Thymus (tissue), 11 donors: Measurements from ENCODE around the gene ZBP1. TPM values are rescaled to one million over a fixed set of nuclear protein-coding genes. Genes with fewer than 3 reads are reported as not detected.

Experiments used
- DNase-seq, 9 donors: peaks; one replicate each; pipeline ENCODE4 v3.0.0-alpha.2; 2013; ENCODE audit warnings: low spot score in 9 of 9, low read depth in 6 of 9, missing footprints in 1 of 9
- H3K27ac ChIP-seq, 2 donors: one replicate each; pipeline ENCODE4 v1.5.1; 2013; ENCODE audit warnings: control low read depth in 1 of 2, low read depth in 1 of 2, low read length in 1 of 2, mild to moderate bottlenecking in 1 of 2, moderate library complexity in 1 of 2
- H3K27me3 ChIP-seq, 2 donors: one replicate each; pipeline ENCODE4 v1.5.1; 2013; ENCODE audit warnings: low read length in 1 of 2; ENCODE audit not compliant: control insufficient read depth in 2 of 2, insufficient read depth in 1 of 2
- H3K36me3 ChIP-seq, 2 donors: one replicate each; pipeline ENCODE4 v1.5.1; 2013; ENCODE audit warnings: low read length in 1 of 2, mild to moderate bottlenecking in 1 of 2, moderate library complexity in 1 of 2; ENCODE audit not compliant: control insufficient read depth in 2 of 2, insufficient read depth in 2 of 2
- H3K4me1 ChIP-seq, 2 donors: one replicate each; pipeline ENCODE4 v1.5.1; 2013; ENCODE audit warnings: low read length in 2 of 2; ENCODE audit not compliant: control insufficient read depth in 2 of 2, insufficient read depth in 2 of 2
- H3K4me3 ChIP-seq, 2 donors: one replicate each; pipeline ENCODE4 v1.5.1; 2013; ENCODE audit warnings: low read length in 2 of 2, control low read depth in 1 of 2, mild to moderate bottlenecking in 1 of 2
- H3K9me3 ChIP-seq, 2 donors: one replicate each; pipeline ENCODE4 v1.5.1; 2013; ENCODE audit warnings: low read length in 1 of 2, mild to moderate bottlenecking in 1 of 2; ENCODE audit not compliant: control insufficient read depth in 2 of 2, insufficient read depth in 1 of 2
- WGBS: extraction: QIAGEN DNeasy Blood & Tissue Kit; methylation state at CpG from one replicate; pipeline ENCODE4 v1.1.7; 2013; 5-methylcytosine and 5-hydroxymethylcytosine counted together
- polyA plus RNA-seq: library from polyadenylated mRNA; stranded (reverse); fragments of 200-250 nt; gene quantifications from one replicate; pipeline ENCODE4 v1.2.3, GENCODE V29; 2013
- total RNA-seq: library from RNA; stranded (reverse); fragments of 120-200 nt; gene quantifications from one replicate; pipeline ENCODE4 v1.2.4, GENCODE V29; 2013
- donor health status: healthy.

Gene ZBP1
- total and polyA plus RNA-seq, 2 donors: 2.0 to 3.4 TPM

- Histone ChIP-seq H3K36me3 (no peaks in the 10 kb centered on the region), H3K27ac (no peak overlapping the region), H3K4me1 (no peaks in the 10 kb centered on the region), H3K4me3 (no peak overlapping the region), H3K27me3 (peaks cover 0 to 15% of the 10 kb centered on the region in 2 donors), H3K9me3 (peaks cover 0 to 5% of the 10 kb centered on the region in 2 donors)
- 92% methylated on average over 18 of the region's 18 CpGs for WGBS
- DNase-seq: no peak
Observed at GRCh38 chr20:57590485-57591288, 29.5 kb downstream of the ZBP1 start.

DNA sequence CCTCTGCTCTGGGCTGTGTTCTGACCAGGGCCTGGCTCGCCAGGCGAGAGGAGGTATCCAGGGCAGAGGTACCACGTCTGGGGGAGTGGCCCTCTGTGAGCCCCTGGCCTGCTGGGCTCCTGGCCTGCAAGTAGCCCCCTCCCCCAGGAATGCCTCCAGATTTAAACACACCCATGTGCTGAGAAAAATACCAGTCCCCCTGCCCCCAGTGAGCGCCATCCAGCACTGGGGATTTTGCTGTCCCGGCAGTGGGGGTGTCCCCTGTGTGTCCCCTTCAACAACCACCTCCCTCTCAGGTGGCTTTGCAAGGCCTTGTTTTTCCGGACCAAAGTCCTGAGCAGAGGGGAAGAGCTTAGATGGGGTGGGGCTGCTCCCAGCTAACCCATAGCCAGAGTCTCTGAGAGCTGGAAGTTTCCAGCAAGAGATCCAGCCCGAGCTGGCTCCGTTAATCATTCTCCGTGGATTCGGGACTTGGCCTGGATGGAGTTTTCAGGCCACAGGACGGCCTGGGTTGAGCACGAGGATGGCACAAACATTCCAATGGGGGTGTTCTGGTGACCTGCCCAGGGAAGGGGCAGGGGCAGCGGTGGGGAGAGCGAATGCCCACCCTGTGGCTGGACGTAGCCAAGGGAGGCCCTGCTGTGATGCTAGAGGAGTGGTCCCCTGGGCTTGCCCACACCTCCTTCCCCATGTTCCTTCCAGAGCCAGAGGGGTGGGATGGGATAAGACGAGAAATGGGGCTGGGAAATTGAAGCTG lies 30.3 kb downstream of the ZBP1 start:
- Histone ChIP-seq H3K4me1 (no peaks in the 10 kb centered on the region), H3K27ac (no peak overlapping the region), H3K9me3 (peaks cover 0 to 5% of the 10 kb centered on the region in 2 donors), H3K4me3 (no peak overlapping the region), H3K27me3 (peaks cover 0 to 9% of the 10 kb centered on the region in 2 donors), H3K36me3 (no peaks in the 10 kb centered on the region)
- DNase-seq: no peak
- WGBS: 94% methylated on average over 16 of the region's 16 CpGs

DNA sequence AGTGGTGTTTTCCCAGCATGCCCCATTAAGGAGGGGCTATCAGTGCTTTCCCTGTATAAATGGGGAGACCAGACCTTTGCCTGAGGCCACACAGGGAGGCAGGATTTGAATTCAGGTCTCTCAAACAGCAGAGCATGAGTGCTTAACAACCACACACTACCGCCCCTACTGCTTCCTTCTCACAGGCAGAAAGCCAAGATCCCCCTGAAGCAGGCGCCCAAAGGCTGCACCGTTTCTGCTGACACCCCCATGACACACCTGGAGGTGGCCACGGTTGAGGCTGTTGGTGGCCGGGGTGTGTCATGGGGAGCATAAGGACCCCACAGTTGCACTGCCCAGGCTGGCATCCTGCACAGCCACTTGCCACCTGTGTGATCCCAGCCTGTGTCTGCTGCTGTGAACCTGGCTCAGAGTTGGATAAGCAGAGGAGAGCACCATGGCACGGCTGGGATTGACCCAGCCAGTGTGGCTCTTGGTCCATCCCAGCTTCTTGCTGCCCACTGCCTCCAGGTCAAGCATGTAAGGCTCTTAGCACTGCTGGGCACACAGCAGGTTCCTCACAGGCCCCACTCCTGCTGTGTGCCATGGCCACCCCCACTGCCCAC lies 31.0 kb downstream of the ZBP1 start:
- WGBS: 95% methylated on average over 6 of the region's 6 CpGs

GRCh38 chr20:57588596-57588995 lies 31.6 kb downstream of the ZBP1 start:
- H3K27me3 ChIP-seq: peaks cover 0 to 4% of the 10 kb centered on the region in 2 donors
- 93% methylated on average over 5 of the region's 5 CpGs for WGBS
- H3K4me1 ChIP-seq: no peaks in the 10 kb centered on the region
- H3K27ac ChIP-seq: no peak overlapping the region
- peaks cover 0 to 5% of the 10 kb centered on the region in 2 donors for H3K9me3 ChIP-seq
- no peak overlapping the region for H3K4me3 ChIP-seq
- H3K36me3 ChIP-seq: no peaks in the 10 kb centered on the region
- DNase-seq: no peak

More for the DNA sequence above, 31.0 kb downstream of the ZBP1 start:
- H3K27me3 ChIP-seq: peaks cover 0 to 8% of the 10 kb centered on the region in 2 donors
- H3K4me1 ChIP-seq: no peaks in the 10 kb centered on the region
- no peak for DNase-seq
- H3K27ac ChIP-seq: no peak overlapping the region
- H3K9me3 ChIP-seq: peaks cover 0 to 5% of the 10 kb centered on the region in 2 donors
- H3K4me3 ChIP-seq: no peak overlapping the region
- no peaks in the 10 kb centered on the region for H3K36me3 ChIP-seq

DNA sequence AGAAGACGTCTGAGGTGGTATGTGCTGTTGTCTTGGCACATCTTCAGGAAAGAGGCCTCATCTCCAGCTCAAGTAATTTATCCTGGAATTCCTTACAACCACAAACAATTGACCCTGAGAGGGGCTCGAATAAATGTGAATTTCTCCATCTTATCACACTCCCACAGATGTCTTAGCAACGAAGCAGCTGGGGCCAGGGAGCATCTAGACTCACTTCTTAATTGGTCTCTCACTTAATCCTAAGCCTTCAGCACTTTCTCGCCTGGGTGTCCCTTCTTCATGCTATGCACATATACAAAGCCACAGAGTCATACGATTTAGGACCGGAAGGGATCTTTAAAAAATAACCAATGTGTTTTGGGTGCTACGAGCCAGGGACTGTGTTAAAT lies 32.2 kb downstream of the ZBP1 start:
- no peak for DNase-seq
- no peaks in the 10 kb centered on the region for H3K36me3 ChIP-seq
- 87% methylated on average over 7 of the region's 7 CpGs for WGBS
- H3K9me3 ChIP-seq: peaks cover 0 to 5% of the 10 kb centered on the region in 2 donors
- no peak overlapping the region for H3K4me3 ChIP-seq
- H3K27ac ChIP-seq: no peak overlapping the region
- no peaks in the 10 kb centered on the region for H3K4me1 ChIP-seq
- H3K27me3 ChIP-seq: peaks cover 0 to 4% of the 10 kb centered on the region in 2 donors

GRCh38 chr20:57587278-57587988 lies 32.8 kb downstream of the ZBP1 start:
- Histone ChIP-seq H3K27me3 (peaks cover 0 to 4% of the 10 kb centered on the region in 2 donors), H3K9me3 (peaks cover 0 to 5% of the 10 kb centered on the region in 2 donors), H3K36me3 (no peaks in the 10 kb centered on the region), H3K27ac (no peak overlapping the region), H3K4me1 (no peaks in the 10 kb centered on the region), H3K4me3 (no peak overlapping the region)
- WGBS: 95% methylated on average over 4 of the region's 4 CpGs
- no peak for DNase-seq

DNA sequence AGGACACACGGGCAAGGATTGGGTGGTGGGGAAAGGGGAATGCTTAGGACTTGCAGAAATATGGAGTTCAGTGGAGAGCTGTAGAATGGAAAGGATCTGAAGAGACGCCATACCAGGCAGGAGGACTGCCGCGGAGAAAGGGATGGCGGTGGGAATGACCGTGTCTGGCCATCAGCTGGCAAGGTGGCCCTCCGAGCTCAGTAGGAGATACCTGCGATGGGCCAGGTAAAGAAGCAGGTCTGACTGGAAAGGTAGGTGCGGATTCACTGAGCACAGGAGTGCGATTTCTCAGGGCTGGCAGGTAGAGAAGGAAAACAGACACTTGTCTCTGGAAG lies 33.3 kb downstream of the ZBP1 start:
- 86% methylated on average over 10 of the region's 10 CpGs for WGBS
- H3K27ac ChIP-seq: no peak overlapping the region

DNA sequence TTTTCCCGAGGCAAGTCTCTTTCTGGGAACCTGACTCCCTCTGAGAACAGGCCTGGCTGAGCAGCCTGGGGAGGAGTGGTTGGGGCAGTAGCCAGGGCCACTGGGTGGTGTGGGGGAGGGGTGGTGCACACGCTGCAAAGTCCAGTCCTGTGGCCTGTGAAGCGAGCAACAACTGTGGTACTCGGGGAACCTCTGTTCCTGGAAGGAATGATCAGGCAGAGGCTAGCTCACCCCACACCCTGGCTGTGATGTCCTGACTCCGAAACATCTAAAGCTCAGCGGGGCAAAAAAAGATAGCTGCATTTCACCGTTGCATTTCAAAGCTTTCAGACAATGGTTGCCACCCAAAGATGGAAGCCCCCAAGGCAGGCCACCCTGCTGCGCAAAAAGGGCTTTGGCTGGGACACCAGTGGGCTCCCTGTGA lies 33.8 kb downstream of the ZBP1 start:
- Histone ChIP-seq H3K4me3 (no peak overlapping the region), H3K27ac (no peak overlapping the region), H3K36me3 (no peaks in the 10 kb centered on the region), H3K4me1 (no peaks in the 10 kb centered on the region), H3K27me3 (peaks cover 0 to 11% of the 10 kb centered on the region in 2 donors), H3K9me3 (peaks cover 0 to 5% of the 10 kb centered on the region in 2 donors)
- no peak for DNase-seq
- WGBS: 68% methylated on average over 8 of the region's 8 CpGs

More for the DNA sequence above, 33.3 kb downstream of the ZBP1 start:
- H3K4me3 ChIP-seq: no peak overlapping the region
- H3K36me3 ChIP-seq: no peaks in the 10 kb centered on the region
- peaks cover 0 to 5% of the 10 kb centered on the region in 2 donors for H3K9me3 ChIP-seq
- H3K4me1 ChIP-seq: no peaks in the 10 kb centered on the region
- no peak for DNase-seq
- H3K27me3 ChIP-seq: peaks cover 0 to 6% of the 10 kb centered on the region in 2 donors
